ENCODE measurements around the gene ADAMTS12. TPM values are rescaled to one million over a fixed set of nuclear protein-coding genes. Genes with fewer than 3 reads are reported as not detected.

Gene ADAMTS12
- total RNA-seq, 1 donor from 2014 or later, result 4.1 TPM

- Histone ChIP-seq H3K27me3 (ENCODE audit: control insufficient read depth, insufficient read depth, low read length) (no peaks in the 10 kb centered on the region), H3K36me3 (ENCODE audit: control insufficient read depth, insufficient read depth, low read length) (no peaks in the 10 kb centered on the region), H3K4me3 (ENCODE audit: low read depth, low read length) (no peak overlapping the region)
- no peak for TF ChIP-seq CTCF (IDR thresholded peaks at IDR 0.05; ENCODE audit: insufficient read depth, low read length, poor library complexity, severe bottlenecking)
- no peak for DNase-seq (ENCODE audit: low read depth)
These were observed 416.8 kb downstream of the ADAMTS12 start for GRCh38 chr5:33474931-33475499.

GRCh38 chr5:33474004-33474403 lies 417.8 kb downstream of the ADAMTS12 start:
- Histone ChIP-seq H3K36me3 (ENCODE audit: control insufficient read depth, insufficient read depth, low read length) (no peaks in the 10 kb centered on the region), H3K4me3 (ENCODE audit: low read depth, low read length) (no peak overlapping the region), H3K27me3 (ENCODE audit: control insufficient read depth, insufficient read depth, low read length) (no peaks in the 10 kb centered on the region)
- DNase-seq (ENCODE audit: low read depth), result no peak
- TF ChIP-seq CTCF (IDR thresholded peaks at IDR 0.05; ENCODE audit: insufficient read depth, low read length, poor library complexity, severe bottlenecking), result no peak

Other genes starting within 250 kb of the ADAMTS12 start
- 0.82 TPM in 1 of 2 replicates, not detected in the other for gene RXFP3, start 44.4 kb upstream of the ADAMTS12 start, total RNA-seq
- not detected in 2 replicates for gene SLC45A2, start 92.7 kb upstream of the ADAMTS12 start, total RNA-seq
- 14.0 and 18.0 TPM in 2 replicates for gene AMACR, start 116.1 kb upstream of the ADAMTS12 start, total RNA-seq
- 1.1 and 1.2 TPM in 2 replicates for gene C1QTNF3, start 151.2 kb upstream of the ADAMTS12 start, total RNA-seq